Coronary artery (tissue), 2 donors: ENCODE data around the gene CRHR1.

Experiments used
- DNase-seq: peaks from one replicate; pipeline ENCODE4 v3.0.0-alpha.2; 2017; ENCODE audit warnings: low spot score
- H3K27ac ChIP-seq, 2 donors: fragments of 200-600 bp; sonication (generic); one replicate each; pipeline ENCODE4 v1.5.1; 2016 to 2019
- H3K4me3 ChIP-seq: fragments of 200-600 bp; sonication (generic); 2 replicates; pipeline ENCODE4 v1.5.1; 2016; ENCODE audit warnings: mild to moderate bottlenecking, moderate library complexity
- CTCF ChIP-seq: fragments of 200-600 bp; sonication (generic); IDR thresholded peaks from one replicate; pipeline ENCODE4 v1.5.1; 2019; ENCODE audit warnings: antibody characterized with exemption

CRHR1 gene

GRCh38 chr17:45751466-45751865 is 32.7 kb upstream of the CRHR1 start:
- DNase-seq = no peak
- Histone ChIP-seq H3K4me3 (no peak overlapping the region), H3K27ac (no peak overlapping the region)
- no peak for TF ChIP-seq CTCF

DNA sequence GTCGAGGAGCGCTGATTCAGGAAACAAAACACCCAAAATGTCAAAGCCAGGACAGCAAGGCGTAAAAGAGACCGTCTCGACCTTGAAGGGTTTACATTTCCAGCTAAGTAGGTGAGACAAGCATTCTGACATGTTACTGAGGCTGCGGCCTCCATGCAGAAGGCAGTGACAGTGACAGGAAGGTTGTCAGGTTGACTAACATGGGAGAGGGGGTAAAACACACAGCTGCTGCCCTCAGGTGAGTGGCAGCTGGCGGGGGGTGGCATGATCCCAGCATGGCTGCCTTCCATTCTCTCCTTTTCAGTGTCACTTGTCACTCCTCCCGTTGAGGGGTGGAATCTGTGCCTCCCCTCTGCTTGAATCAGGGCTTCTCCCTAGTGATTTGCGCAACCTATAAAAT is 31.9 kb upstream of the CRHR1 start:
- H3K4me3 ChIP-seq = no peak overlapping the region
- H3K27ac ChIP-seq = no peak overlapping the region
- TF ChIP-seq CTCF = no peak
- no peak for DNase-seq

GRCh38 chr17:45753645-45754225 is 30.4 kb upstream of the CRHR1 start:
- DNase-seq = no peak
- TF ChIP-seq CTCF = no peak
- Histone ChIP-seq H3K27ac (no peak overlapping the region), H3K4me3 (no peak overlapping the region)

DNA sequence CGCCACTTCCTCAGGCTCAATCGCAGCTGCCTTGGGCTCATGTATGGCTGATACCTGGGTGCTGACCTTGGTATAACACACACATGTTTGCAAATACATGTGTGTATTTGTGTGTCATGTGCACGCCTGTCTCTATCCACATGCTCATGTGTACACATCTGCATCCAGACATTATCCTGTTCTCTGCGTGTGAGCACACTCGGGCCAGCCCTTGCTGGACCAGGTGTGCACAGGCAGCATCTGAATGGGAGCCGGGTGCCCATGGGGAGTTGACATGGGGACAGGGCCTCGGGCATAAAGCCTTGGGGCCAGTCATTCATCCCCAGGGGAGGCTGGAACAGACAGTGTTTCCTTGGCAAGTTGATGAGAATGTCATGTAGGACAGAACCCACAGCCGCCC is 29.1 kb upstream of the CRHR1 start:
- Histone ChIP-seq H3K27ac (no peak overlapping the region), H3K4me3 (no peak overlapping the region)
- no peak for TF ChIP-seq CTCF
- DNase-seq = no peak

GRCh38 chr17:45756266-45756991 is 27.7 kb upstream of the CRHR1 start:
- DNase-seq = no peak
- Histone ChIP-seq H3K4me3 (no peak overlapping the region), H3K27ac (no peak overlapping the region)
- no peak for TF ChIP-seq CTCF

DNA sequence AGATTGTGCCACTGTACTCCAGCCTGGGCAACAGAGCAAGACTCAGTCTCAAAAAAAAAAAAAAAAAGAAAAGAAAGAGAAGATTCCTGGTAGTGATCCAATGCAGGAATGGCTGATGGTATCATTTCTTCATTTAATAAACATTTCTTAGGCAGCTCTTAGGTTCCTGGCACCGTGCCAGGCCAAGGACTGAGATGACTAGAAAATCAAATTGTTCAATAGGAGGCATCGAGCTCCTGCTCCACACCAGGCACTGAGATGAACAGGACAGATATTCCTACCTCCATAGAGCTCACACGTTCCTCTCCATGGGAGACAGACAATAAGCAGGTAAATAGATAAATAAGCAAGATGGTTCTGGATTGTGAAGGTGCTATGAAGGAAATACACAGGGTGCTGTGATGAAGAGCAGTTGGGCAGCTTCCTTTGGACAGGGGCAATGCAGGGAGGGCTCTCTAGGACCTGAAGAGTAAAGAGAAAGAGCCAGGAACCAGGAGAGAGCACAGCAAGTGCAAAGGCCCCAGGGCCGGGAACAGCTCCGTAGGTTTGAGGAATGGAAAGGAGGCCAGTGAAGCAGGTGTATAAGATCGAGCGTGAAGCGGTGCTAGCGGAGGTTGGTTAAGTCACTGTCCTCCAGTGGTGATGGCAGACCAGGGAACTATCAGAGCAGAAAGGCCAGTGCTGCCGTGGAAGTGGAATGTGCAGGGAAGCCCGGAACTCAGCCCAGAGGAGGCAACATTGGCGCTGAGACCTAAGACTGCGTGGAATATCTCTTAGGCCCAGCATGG is 26.5 kb upstream of the CRHR1 start:
- DNase-seq = no peak
- no peak for TF ChIP-seq CTCF
- Histone ChIP-seq H3K27ac (no peak overlapping the region), H3K4me3 (no peak overlapping the region)

DNA sequence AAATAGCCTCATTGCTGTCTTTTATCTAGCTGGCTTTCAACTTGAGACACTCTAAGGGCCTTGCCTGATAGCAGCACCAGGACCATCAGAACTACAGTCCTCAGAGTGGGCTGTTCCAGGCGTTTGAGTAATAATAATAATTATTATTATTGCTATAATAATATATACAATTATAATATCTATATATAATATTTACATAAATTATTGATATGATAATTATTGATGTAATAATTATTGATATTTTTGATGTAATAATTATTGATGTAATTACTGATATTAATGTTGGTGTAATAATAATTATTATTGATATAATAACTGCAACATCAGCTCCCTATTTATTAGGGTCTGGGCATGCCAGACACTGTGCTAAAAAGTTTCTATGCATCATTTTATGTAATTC is 25.6 kb upstream of the CRHR1 start:
- DNase-seq = no peak
- TF ChIP-seq CTCF = no peak
- H3K4me3 ChIP-seq = no peak overlapping the region
- H3K27ac ChIP-seq = no peak overlapping the region
